Stimulated activated naive CD4-positive, alpha-beta T cell treated with Interleukin-2 at 50 U/mL for 16 hours (primary cell): ENCODE results near the gene OPN3.
"Not testable (repeated sequence)": the region's sequence is repeated elsewhere in the genome, so short reads cannot be mapped to it uniquely, and the experiment has no call there.

Source experiments
- DNase-seq: peaks from one replicate; lab custom pipeline; 2025; lab: John Stamatoyannopoulos, UW

The OPN3 gene, protein sequence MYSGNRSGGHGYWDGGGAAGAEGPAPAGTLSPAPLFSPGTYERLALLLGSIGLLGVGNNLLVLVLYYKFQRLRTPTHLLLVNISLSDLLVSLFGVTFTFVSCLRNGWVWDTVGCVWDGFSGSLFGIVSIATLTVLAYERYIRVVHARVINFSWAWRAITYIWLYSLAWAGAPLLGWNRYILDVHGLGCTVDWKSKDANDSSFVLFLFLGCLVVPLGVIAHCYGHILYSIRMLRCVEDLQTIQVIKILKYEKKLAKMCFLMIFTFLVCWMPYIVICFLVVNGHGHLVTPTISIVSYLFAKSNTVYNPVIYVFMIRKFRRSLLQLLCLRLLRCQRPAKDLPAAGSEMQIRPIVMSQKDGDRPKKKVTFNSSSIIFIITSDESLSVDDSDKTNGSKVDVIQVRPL

DNA sequence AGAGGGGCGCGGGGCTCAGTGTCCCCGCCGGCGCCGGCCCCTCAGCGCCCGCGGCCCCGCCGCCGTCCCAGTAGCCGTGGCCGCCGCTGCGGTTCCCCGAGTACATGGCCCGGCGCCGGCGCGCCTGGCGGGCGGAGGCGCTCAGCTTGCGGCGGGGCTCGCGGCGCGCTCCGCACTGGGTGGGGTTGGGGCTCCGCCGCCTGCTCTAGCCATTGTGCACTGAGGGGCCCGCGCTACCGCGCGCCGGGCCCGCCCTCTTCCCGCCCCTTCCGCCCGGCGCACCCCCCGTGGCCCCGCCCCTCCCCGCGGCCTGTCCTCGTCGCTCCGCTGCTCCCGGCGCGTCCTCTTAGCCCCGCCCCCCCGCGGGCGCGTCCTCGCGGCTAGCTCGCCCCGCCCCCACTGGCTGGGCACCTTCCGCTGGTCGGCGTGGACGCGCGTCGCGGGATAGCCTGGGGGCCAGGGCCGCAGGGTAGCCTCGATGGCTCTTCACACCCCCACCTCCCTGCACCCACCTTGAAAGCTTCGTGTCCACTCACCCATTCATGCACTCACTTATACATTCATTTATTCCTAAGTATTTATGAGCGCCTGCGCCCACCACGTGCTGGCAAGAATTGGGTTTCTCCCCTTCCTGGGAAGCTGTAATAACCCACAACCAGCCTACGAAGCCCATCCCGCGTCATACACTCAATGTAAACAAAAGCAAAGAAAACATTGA lies at the start of gene OPN3, which contains the start of gene CHML:
OPN3 (minus strand) TSS at position 221 of the 718 bp plus-strand sequence; CDS start at position 106, 115 bp downstream.
CHML (minus strand) TSS at position 221 of the 718 bp plus-strand sequence. CDS start 4,603 bp downstream, outside the sequence.
- peak; percentile 86 for DNase-seq

- no peak for DNase-seq
Observed at GRCh38 chr1:241688940-241689368, 48.8 kb upstream of the OPN3 start.

DNA sequence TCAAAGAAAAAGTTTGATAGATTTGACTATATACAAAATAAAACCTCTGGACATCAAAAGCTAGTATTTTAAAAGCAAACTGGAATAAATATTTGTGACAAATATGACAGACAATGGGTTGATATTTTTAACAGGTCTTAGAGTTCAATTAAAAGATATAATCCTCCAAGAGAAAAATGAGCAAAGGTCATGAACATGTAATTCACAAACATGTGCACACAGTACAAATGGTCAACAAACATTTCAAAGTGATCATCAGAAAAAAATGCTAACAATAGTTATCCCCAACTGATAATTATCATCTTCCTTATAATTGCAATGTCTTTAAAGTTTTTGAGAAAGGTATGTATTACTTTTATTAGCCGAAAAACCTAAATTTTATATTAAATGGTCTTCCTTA lies 43.9 kb upstream of the OPN3 start:
- DNase-seq = no peak

DNA sequence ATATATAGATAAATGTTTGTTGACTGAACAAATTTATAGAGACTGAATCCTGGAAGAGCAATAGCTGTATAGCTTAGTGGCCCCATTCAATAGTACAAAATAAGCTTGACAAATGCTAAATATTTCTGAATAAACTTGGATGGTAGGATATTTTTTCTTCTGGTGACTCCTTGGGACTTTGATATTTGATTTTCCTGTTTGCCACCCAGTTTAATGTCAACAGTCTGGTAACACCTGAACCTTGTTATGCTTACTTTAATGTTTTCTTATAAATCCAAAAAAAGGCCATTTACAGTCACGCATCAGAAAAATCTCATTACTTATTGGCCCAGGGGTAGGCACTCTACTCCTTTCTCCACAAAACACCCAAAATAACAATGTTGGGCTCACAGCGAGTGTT lies 42.8 kb upstream of the OPN3 start:
- DNase-seq = no peak

GRCh38 chr1:241681861-241682448 lies 41.8 kb upstream of the OPN3 start:
- DNase-seq = not testable (repeated sequence)

GRCh38 chr1:241679961-241680360 lies 39.8 kb upstream of the OPN3 start:
- no peak for DNase-seq

- no peak for DNase-seq
Observed at GRCh38 chr1:241679404-241679803, 39.2 kb upstream of the OPN3 start.

DNA sequence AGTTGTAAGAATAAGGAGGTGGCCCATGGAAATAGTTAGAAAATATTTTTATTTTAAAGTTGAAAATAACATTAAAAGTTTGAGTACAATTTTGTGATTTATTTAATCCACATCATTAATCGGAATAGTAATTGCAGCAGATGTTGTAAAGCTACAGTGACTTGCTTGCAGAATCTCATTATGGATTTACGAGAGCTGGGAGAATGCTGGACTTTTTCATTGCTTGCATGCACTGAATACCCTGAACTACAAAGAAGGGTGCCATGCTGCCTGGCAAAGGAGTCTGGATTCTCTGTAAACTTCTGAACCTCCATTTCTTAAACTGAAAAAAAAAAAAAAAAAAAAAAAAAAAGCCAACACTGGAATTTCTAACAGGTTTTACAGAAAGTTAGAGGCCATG lies 38.4 kb upstream of the OPN3 start:
- DNase-seq = no peak

GRCh38 chr1:241677201-241677600 lies 37.0 kb upstream of the OPN3 start:
- no peak for DNase-seq

GRCh38 chr1:241675983-241676382 lies 35.8 kb upstream of the OPN3 start:
- DNase-seq = no peak

GRCh38 chr1:241674805-241675384 lies 34.7 kb upstream of the OPN3 start:
- DNase-seq = no peak

DNA sequence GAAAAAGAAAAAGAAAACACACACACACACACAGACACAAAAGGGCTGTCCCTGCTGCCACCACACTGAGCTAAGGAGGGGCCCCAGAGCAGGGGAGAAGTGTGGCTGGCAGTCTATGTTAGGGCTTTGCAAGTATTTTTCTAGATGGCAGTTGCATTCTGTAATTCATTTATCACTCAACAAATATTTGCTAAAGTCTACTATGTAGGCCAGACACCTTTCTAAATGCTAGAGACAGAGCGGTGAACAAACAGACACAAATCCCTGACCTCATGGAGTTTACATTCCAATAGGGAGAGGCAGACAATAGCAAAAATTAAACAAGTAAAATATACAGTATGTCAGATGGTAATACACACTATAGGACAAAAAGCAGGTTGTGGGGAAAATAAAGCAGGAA lies 32.1 kb upstream of the OPN3 start:
- DNase-seq = no peak

GRCh38 chr1:241666419-241666818 lies 26.2 kb upstream of the OPN3 start:
- no peak for DNase-seq

DNA sequence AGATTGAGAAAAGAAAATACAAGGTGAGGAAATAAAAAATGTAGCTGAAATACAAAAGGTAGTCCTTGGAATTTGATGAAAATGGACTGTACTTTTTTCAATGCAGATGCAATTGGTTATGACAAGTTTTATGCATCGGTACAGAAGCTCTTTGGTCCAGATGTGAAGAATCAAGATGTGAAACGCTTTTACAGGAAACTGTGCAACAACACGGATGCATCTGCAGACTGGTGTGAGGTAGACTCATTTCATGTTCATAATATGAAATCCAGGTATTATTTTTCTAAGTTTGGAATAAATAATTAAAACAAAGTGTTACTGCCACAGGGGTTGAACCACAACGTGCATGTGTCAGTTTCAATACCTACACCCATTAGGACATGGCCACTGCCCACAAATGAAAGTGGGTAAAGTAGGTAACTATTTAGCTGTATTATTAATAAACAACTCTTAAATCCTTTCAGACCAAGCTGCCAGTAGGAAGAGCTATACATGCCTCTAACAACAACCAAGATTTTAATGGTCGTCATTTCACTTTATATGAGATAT lies 20.3 kb upstream of the OPN3 start:
- no peak for DNase-seq

GRCh38 chr1:241659016-241659415 lies 18.8 kb upstream of the OPN3 start:
- DNase-seq = not testable (repeated sequence)

DNA sequence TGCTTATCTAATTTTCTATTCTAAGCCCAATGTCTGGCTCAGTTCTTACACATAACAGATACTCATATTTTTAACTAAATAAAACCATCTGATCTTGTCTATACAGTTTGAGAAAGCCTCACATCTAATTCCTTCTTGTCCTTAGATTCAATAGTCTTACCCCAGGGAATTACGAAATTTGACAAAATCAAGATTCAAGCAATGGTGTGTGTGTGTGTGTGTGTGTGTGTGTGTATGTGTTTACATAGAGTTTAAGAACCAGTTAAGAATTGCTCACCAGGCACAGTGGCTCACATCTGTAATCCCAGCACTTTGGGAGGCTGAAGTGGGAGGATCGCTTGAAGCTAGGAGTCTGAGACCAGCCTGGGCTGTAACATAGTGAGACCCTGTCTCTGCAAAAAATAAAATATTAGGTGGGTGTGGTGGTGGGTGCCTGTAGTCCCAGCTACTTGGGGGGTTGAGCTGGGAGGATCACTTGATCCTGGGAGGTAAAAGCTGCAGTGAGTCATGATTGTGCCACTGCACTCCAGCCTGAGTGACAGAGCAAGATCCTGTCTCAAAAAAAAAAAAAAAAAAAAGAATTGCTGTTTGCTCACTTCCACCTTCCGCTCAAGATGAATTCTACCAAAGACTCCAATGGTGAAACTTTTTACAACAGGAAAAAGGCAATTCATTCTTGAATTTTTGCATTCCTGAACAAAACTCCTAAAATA lies 18.1 kb upstream of the OPN3 start:
- DNase-seq = no peak

DNA sequence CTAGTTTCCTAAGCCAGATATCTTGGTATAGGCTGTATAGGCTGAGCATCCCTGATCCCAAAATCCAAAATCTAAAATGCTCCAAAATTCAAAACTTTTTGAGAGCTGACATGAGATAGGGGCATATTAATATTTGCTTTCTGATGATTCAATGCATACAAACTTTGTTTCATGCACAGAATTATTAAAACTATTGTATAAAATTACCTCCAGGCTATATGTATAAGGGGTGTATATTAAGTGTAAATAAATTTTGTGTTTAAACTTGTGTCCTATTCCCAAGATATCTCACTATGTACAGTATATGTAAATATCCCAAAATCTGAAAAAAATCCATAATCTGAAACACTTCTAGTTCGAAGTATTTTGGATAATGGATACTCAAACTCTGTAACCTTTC lies 14.5 kb upstream of the OPN3 start:
- no peak for DNase-seq

- DNase-seq = no peak
Observed at GRCh38 chr1:241654019-241654418, 13.8 kb upstream of the OPN3 start.

DNA sequence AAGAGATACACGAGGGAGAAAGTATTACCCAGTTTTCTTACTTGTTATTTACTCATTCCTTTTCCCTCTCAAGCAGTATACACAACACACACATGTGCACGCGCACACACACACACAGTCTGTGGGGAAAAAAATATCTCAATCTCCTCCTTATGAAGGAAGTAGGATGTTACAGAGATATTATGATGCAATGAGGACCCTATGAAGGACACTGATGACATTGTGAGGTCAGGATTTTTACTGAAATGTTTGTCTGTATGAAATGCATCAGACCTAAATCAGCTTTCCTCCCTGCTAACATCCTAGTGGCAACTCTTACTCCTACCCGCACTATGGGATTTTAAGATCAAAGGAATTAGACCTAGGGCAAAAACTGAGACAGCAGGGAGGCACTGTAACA lies 11.8 kb upstream of the OPN3 start, which contains the start of gene WDR64:
WDR64 (plus strand) TSS at position 270 of the 400 bp plus-strand sequence. CDS start 204 bp downstream, outside the sequence.
- DNase-seq = no peak

DNA sequence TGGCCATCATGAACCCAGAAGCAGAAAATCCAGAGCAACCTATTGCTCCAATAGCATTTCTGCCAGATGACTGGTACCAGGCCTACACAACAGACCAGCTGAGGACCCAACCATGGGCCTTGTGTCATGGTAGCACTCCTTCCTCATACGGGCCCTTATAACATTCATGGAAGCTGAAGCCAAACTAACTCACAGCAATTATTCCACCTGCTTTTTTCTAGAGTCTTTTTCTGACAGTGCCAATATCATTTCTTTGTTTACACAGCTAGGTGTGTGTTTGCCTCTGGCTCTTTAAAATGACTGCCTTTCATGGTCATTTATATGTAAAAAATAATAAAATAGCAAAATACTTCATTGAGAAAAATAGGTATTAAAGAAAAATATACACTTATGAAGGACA lies 8.0 kb upstream of the OPN3 start:
- DNase-seq = no peak

DNA sequence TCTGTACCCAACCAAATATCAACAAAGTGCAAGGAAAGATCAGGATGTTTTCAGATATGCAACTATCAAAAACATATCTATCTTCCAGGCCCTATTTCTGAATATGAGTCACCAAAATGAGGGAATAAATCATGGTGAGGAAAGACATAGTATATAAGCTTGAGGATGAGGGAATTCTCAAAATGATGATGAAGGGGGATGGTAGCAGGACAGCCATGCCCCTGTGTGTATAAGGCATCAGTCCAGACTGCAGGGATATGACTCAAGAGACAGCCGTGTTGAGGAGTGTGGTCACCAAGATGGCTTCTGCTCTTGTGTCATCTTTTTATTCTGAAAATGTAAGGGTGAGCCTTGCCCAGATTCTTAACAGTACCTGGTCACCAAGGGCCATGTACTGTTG lies 7.5 kb upstream of the OPN3 start:
- no peak for DNase-seq
